ENCODE measurements around the gene BFSP1. TPM values are rescaled to one million over a fixed set of nuclear protein-coding genes. Genes with fewer than 3 reads are reported as not detected.

BFSP1 gene
- total RNA-seq, 3 donors from 2014 or later = 0.17 to 1.1 (median 0.70) TPM

DNA sequence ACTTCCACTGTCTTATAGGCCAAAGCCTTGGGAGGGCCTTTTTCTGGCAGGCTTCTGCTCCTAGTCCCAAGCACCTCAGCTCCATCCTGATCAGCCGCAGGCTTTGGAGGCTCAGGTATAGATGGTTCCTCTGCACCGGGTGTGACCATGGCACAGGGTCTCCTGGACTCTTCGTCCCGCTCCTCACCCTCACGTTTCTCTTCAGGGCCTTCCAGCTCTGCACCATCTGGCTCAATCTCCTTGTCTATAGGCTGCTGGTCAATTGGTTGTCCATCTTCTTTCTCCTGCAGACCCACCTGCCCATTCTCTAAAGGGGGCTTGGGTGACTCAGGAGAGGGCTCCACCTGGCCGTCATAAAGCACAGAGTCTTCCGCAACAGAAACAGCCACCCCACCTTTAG lies 37.0 kb downstream of the BFSP1 start:
- Histone ChIP-seq H3K9me3 (no peaks in the 10 kb centered on the region), H3K4me3 (no peak overlapping the region), H3K36me3 (ENCODE audit: low read depth) (no peaks in the 10 kb centered on the region), H3K4me1 (ENCODE audit: low read depth) (no peaks in the 10 kb centered on the region)
- intact Hi-C loops (cut with DNase I, micrococcal nuclease) = no loop called here
- no peak for TF ChIP-seq CTCF (IDR thresholded peaks at IDR 0.05)
- ATAC-seq (no peak), DNase-seq (no peak)

- H3K4me1 ChIP-seq (ENCODE audit: low read depth) = no peaks in the 10 kb centered on the region
- no peak for TF ChIP-seq CTCF (IDR thresholded peaks at IDR 0.05)
- no peak overlapping the region for H3K4me3 ChIP-seq
- H3K9me3 ChIP-seq = no peaks in the 10 kb centered on the region
- intact Hi-C loops (cut with DNase I, micrococcal nuclease) = no loop called here
- H3K36me3 ChIP-seq (ENCODE audit: low read depth) = no peaks in the 10 kb centered on the region
- ATAC-seq (no peak), DNase-seq (no peak)
Observed at GRCh38 chr20:17493173-17493572, 38.0 kb downstream of the BFSP1 start.

GRCh38 chr20:17491488-17491887 lies 39.7 kb downstream of the BFSP1 start:
- Histone ChIP-seq H3K4me3 (no peak overlapping the region), H3K4me1 (ENCODE audit: low read depth) (no peaks in the 10 kb centered on the region), H3K36me3 (ENCODE audit: low read depth) (no peaks in the 10 kb centered on the region), H3K9me3 (no peaks in the 10 kb centered on the region)
- no peak for DNase-seq
- intact Hi-C loops (cut with DNase I, micrococcal nuclease) = no loop called here
- TF ChIP-seq CTCF (IDR thresholded peaks at IDR 0.05) = no peak
- ATAC-seq = no peak

DNA sequence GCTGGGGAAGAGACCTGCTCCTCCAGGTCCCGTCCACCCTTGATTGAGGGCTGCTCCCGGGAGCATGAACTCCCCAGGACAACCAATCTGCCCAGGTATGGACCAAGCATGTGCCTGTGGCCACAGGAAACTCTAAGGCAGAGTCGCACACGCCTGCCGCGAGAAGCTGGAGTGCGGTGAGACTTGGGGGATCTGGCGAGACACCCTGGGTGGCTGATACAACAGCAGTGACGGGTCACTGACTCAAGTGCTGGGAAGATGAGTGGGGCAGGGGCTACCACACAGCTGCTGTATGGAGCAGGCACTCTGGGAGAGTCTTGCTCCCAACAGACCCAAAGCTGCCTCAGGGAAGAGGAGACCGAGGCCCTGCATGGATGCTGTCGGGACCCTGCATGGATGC lies 40.1 kb downstream of the BFSP1 start:
- no peaks in the 10 kb centered on the region for H3K4me1 ChIP-seq (ENCODE audit: low read depth)
- no peak overlapping the region for H3K4me3 ChIP-seq
- ATAC-seq = no peak
- no peaks in the 10 kb centered on the region for H3K36me3 ChIP-seq (ENCODE audit: low read depth)
- no peaks in the 10 kb centered on the region for H3K9me3 ChIP-seq
- intact Hi-C loops (cut with DNase I, micrococcal nuclease) = no loop called here
- no peak for DNase-seq
- no peak for TF ChIP-seq CTCF (IDR thresholded peaks at IDR 0.05)

GRCh38 chr20:17490501-17490900 lies 40.7 kb downstream of the BFSP1 start:
- ATAC-seq = no peak
- Histone ChIP-seq H3K36me3 (ENCODE audit: low read depth) (no peaks in the 10 kb centered on the region), H3K4me3 (no peak overlapping the region), H3K4me1 (ENCODE audit: low read depth) (no peaks in the 10 kb centered on the region), H3K9me3 (no peaks in the 10 kb centered on the region)
- intact Hi-C loops (cut with DNase I, micrococcal nuclease) = no loop called here
- TF ChIP-seq CTCF (IDR thresholded peaks at IDR 0.05) = no peak
- DNase-seq = no peak

DNA sequence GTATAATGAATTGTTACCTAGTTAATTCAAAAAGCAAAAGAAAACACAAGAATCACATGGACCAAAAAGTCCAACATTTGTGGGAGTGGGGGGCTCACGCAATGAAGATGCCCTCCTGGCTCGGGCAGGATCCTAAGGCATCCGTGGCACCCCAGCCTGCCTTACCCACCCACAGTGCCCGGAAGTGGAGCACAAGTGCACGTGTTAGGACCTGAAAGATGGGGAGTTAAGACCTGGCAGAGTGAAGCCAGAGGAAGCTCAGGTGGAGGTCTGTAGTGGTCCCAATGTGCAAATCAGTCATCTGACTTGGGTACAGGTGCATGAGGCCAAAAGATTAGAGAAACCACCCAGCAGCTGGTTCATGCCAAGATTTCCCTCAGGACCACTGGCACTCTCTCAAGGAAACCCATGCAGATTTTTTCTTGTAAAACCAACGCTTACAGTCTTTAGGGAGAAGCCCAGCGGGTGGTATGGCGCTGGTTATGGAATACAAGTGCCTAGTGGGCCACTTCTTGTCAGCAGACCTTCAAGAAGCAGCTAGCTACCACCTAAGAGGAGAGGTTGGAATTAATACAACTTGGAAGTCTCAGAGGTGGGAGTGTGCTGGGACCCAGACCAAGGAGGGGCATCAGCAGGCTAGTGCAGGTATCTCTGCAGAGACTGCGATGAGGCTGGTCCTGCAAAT lies 42.1 kb downstream of the BFSP1 start:
- DNase-seq = no peak
- no peak for ATAC-seq
- Histone ChIP-seq H3K36me3 (ENCODE audit: low read depth) (no peaks in the 10 kb centered on the region), H3K9me3 (no peaks in the 10 kb centered on the region), H3K4me3 (no peak overlapping the region), H3K4me1 (ENCODE audit: low read depth) (no peaks in the 10 kb centered on the region)
- intact Hi-C loops (cut with DNase I, micrococcal nuclease) = no loop called here
- TF ChIP-seq CTCF (IDR thresholded peaks at IDR 0.05) = no peak

Data from mucosa of descending colon (tissue), 3 donors.